H9 (cell line): ENCODE results near the gene EGFR. TPM values are rescaled to one million over a fixed set of nuclear protein-coding genes. Genes with fewer than 3 reads are reported as not detected.

Experiments
- DNase-seq: peaks from one replicate; pipeline ENCODE4 v3.0.0-alpha.2; 2017
- H2AFZ ChIP-seq: one replicate; pipeline ENCODE4 v1.6.1; 2013; ENCODE audit warnings: mild to moderate bottlenecking, low read length, control low read depth, moderate library complexity
- H2AK5ac ChIP-seq: 2 replicates; pipeline ENCODE4 v1.6.1; 2013; ENCODE audit warnings: low read length, control low read depth, mixed read lengths; ENCODE audit not compliant: insufficient read length
- H2BK120ac ChIP-seq: one replicate; pipeline ENCODE4 v1.6.1; 2013; ENCODE audit warnings: low read depth, mild to moderate bottlenecking, low read length, control low read depth, inconsistent platforms; ENCODE audit not compliant: poor library complexity, severe bottlenecking
- H2BK12ac ChIP-seq: 2 replicates; pipeline ENCODE4 v1.6.1; 2013; ENCODE audit warnings: low read length, control low read depth, mixed read lengths, low read depth; ENCODE audit not compliant: insufficient read length
- H2BK15ac ChIP-seq: 2 replicates; pipeline ENCODE4 v1.6.1; 2013; ENCODE audit warnings: low read depth, low read length, control low read depth
- H2BK20ac ChIP-seq: one replicate; pipeline ENCODE4 v1.6.1; 2013; ENCODE audit warnings: low read depth, mild to moderate bottlenecking, low read length, control low read depth, inconsistent platforms; ENCODE audit not compliant: poor library complexity, severe bottlenecking
- H2BK5ac ChIP-seq: 2 replicates; pipeline ENCODE4 v1.6.1; 2013; ENCODE audit warnings: low read length, control low read depth, mixed read lengths; ENCODE audit not compliant: insufficient read length
- H3K14ac ChIP-seq: 2 replicates; pipeline ENCODE4 v1.6.1; 2013; ENCODE audit warnings: low read length, control low read depth; ENCODE audit not compliant: insufficient read depth
- H3K18ac ChIP-seq: 2 replicates; pipeline ENCODE4 v1.6.1; 2013; ENCODE audit warnings: low read depth, mild to moderate bottlenecking, mixed read lengths, low read length, control low read depth; ENCODE audit not compliant: insufficient read length
- H3K23ac ChIP-seq: 2 replicates; pipeline ENCODE4 v1.6.1; 2013; ENCODE audit warnings: low read length, control low read depth, mixed read lengths, low read depth; ENCODE audit not compliant: insufficient read length
- H3K23me2 ChIP-seq: 2 replicates; pipeline ENCODE4 v1.6.1; 2013; ENCODE audit warnings: low read depth, mild to moderate bottlenecking, mixed read lengths, low read length, control low read depth; ENCODE audit not compliant: insufficient read length, poor library complexity, severe bottlenecking
- H3K27ac ChIP-seq: 2 replicates; pipeline ENCODE4 v1.5.1; 2013; ENCODE audit warnings: low read length, control low read depth, mixed read lengths, low read depth; ENCODE audit not compliant: insufficient read length
- H3K27me3 ChIP-seq: 2 replicates; pipeline ENCODE4 v1.6.1; 2013; ENCODE audit warnings: low read length, control low read depth, inconsistent platforms; ENCODE audit not compliant: insufficient read depth
- H3K4ac ChIP-seq: 2 replicates; pipeline ENCODE4 v1.6.1; 2013; ENCODE audit warnings: low read depth, mild to moderate bottlenecking, control low read depth, inconsistent platforms, low read length, moderate library complexity
- H3K4me1 ChIP-seq: 2 replicates; pipeline ENCODE4 v1.6.1; 2013; ENCODE audit warnings: low read length, control low read depth, inconsistent platforms; ENCODE audit not compliant: insufficient read depth
- H3K4me2 ChIP-seq: 2 replicates; pipeline ENCODE4 v1.6.1; 2013; ENCODE audit warnings: low read length, control low read depth, mixed read lengths; ENCODE audit not compliant: insufficient read length, insufficient read depth
- H3K56ac ChIP-seq: 2 replicates; pipeline ENCODE4 v1.6.1; 2013; ENCODE audit warnings: low read depth, mild to moderate bottlenecking, mixed read lengths, low read length, control low read depth; ENCODE audit not compliant: insufficient read length
- H3K79me1 ChIP-seq: 2 replicates; pipeline ENCODE4 v1.6.1; 2013; ENCODE audit warnings: low read depth, mild to moderate bottlenecking, moderate library complexity, low read length, control low read depth, inconsistent platforms; ENCODE audit not compliant: insufficient read depth, poor library complexity, severe bottlenecking
- H3K79me2 ChIP-seq: 2 replicates; pipeline ENCODE4 v1.6.1; 2013; ENCODE audit warnings: low read length, control low read depth, inconsistent platforms; ENCODE audit not compliant: insufficient read depth
- H3K9ac ChIP-seq: 2 replicates; pipeline ENCODE4 v1.6.1; 2013; ENCODE audit warnings: low read length, control low read depth, mixed read lengths; ENCODE audit not compliant: insufficient read length; ENCODE audit errors: extremely low read depth
- H3K9me3 ChIP-seq: one replicate; pipeline ENCODE4 v1.6.1; 2013; ENCODE audit warnings: low read depth, low read length, inconsistent platforms; ENCODE audit not compliant: control insufficient read depth
- H3T11ph ChIP-seq: one replicate; pipeline ENCODE4 v1.6.1; 2013; ENCODE audit warnings: mild to moderate bottlenecking, low read length, control low read depth, inconsistent platforms
- H4K20me1 ChIP-seq: one replicate; pipeline ENCODE4 v1.6.1; 2013; ENCODE audit not compliant: control insufficient read depth, insufficient read length, insufficient read depth
- H4K5ac ChIP-seq: 2 replicates; pipeline ENCODE4 v1.6.1; 2013; ENCODE audit warnings: low read depth, mild to moderate bottlenecking, mixed read lengths, low read length, control low read depth; ENCODE audit not compliant: insufficient read length
- H4K8ac ChIP-seq: replicated peaks from 2 replicates; pipeline ENCODE4 v1.6.1; 2013; ENCODE audit warnings: low read length, control low read depth, mixed read lengths, low read depth; ENCODE audit not compliant: insufficient read length
- H4K91ac ChIP-seq: 2 replicates; pipeline ENCODE4 v1.6.1; 2013; ENCODE audit warnings: low read depth, mild to moderate bottlenecking, moderate library complexity, mixed read lengths, low read length, control low read depth; ENCODE audit not compliant: insufficient read length
- H3K27ac Mint-ChIP-seq, 3 experiments: 2 replicates in 2 of 3; 3 replicates in 1 of 3; pipeline ENCODE4 v1.8.0; 2020 to 2021; ENCODE audit warnings: mixed read lengths in 3 of 3, mild to moderate bottlenecking in 1 of 3, moderate library complexity in 1 of 3
- H3K27me3 Mint-ChIP-seq: 2 replicates; pipeline ENCODE4 v1.8.0; 2021; ENCODE audit warnings: low read depth, mild to moderate bottlenecking, moderate library complexity, mixed read lengths
- H3K36me3 Mint-ChIP-seq, 3 experiments: 2 replicates in 2 of 3; 3 replicates in 1 of 3; pipeline ENCODE4 v1.8.0; 2020 to 2021; ENCODE audit warnings: low read depth in 3 of 3, mixed read lengths in 3 of 3; ENCODE audit not compliant: insufficient read depth in 1 of 3
- H3K4me1 Mint-ChIP-seq, 2 experiments: 2 replicates each; pipeline ENCODE4 v1.8.0; 2020; ENCODE audit warnings: mixed read lengths in 2 of 2
- H3K4me3 Mint-ChIP-seq, 2 experiments: 2 replicates in 1 of 2; 3 replicates in 1 of 2; pipeline ENCODE4 v1.8.0; 2020 to 2021; ENCODE audit warnings: mild to moderate bottlenecking in 2 of 2, mixed read lengths in 2 of 2, moderate library complexity in 1 of 2
- H3K9me3 Mint-ChIP-seq, 2 experiments: 2 replicates in 1 of 2; 3 replicates in 1 of 2; pipeline ENCODE4 v1.8.0; 2020; ENCODE audit warnings: mild to moderate bottlenecking in 2 of 2, mixed read lengths in 2 of 2, moderate library complexity in 1 of 2
- CTCF ChIP-seq: fragments of 200-600 bp; sonication (generic); conservative IDR thresholded peaks from 3 replicates; pipeline ENCODE4 v1.8.0; 2021; ENCODE audit warnings: antibody characterized with exemption, mild to moderate bottlenecking
- WGBS: extraction: QIAGEN DNeasy Blood & Tissue Kit; methylation state at CpG from one replicate; pipeline ENCODE4 v1.1.7; 2013; ENCODE audit warnings: missing lambda C conversion rate, low lambda C conversion rate, mixed read lengths; ENCODE audit not compliant: insufficient read length; ENCODE audit errors: extremely low coverage; 5-methylcytosine and 5-hydroxymethylcytosine counted together
- total RNA-seq: library from RNA; stranded (reverse); gene quantifications from 2 replicates; pipeline ENCODE4 v1.2.1, GENCODE V29; 2021

EGFR gene
- total RNA-seq, 1 experiment from 2014 or later = 3.3 TPM

DNA sequence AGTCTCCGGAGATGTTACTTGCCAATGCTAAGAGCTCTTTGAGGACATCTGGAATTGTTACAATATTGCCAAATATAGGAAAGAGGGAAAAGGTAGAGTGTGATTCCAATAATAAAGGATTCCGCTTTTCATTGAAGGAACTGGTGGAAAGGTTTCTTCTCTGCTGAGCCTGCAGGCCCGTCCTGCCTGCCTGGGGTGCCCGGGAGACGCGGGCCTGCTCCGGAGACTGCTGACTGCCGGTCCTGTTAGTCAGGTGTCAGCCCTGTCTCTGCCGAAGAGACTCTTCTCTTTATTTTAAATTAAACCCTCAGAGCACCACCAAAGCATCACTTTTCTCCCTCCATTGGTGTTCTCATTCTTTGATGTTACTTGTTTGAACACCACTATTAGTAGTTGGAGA, 2.2 kb downstream of the EGFR start:
- Histone ChIP-seq H3K9me3 (no peaks in the 10 kb centered on the region), H3K14ac (no peak overlapping the region), H3K27ac (no peak overlapping the region), H2BK20ac (no peak overlapping the region), H3K79me2 (no peaks in the 10 kb centered on the region), H3K9ac (no peak overlapping the region), H2AFZ (no peak overlapping the region), H4K91ac (no peak overlapping the region), H3T11ph (no peak overlapping the region), H2AK5ac (no peak overlapping the region), H3K23me2 (peaks cover 10% of the 10 kb centered on the region), H3K27me3 (peaks cover 27% of the 10 kb centered on the region), H3K56ac (no peak overlapping the region), H3K4me2 (no peak overlapping the region), H2BK12ac (no peak overlapping the region), H3K23ac (no peak overlapping the region), H4K20me1 (no peaks in the 10 kb centered on the region), H3K79me1 (no peaks in the 10 kb centered on the region), H2BK15ac (no peak overlapping the region), H3K18ac (no peak overlapping the region), H3K4me1 (no peaks in the 10 kb centered on the region), H4K5ac (no peak overlapping the region), H2BK120ac (no peak overlapping the region), H3K4ac (no peak overlapping the region), H2BK5ac (no peak overlapping the region), H4K8ac (no peak overlapping the region)
- WGBS = no CpG with 5 or more reads among the region's 9 CpGs
- H3K36me3 Mint-ChIP-seq = no peaks in the 10 kb centered on the region
- H3K27me3 Mint-ChIP-seq = peaks cover 63% of the 10 kb centered on the region
- TF ChIP-seq CTCF = no peak
- no peak overlapping the region for H3K27ac Mint-ChIP-seq
- no peaks in the 10 kb centered on the region for H3K9me3 Mint-ChIP-seq
- no peak for DNase-seq
- H3K4me1 Mint-ChIP-seq = peaks cover 0 to 3% of the 10 kb centered on the region in 2 experiments; a peak in 1 of 4 replicates
- H3K4me3 Mint-ChIP-seq = peak overlapping the region in 1 of 2 experiments; percentile 74; a peak in 4 of 5 replicates
